IPS-15b (cell line): ENCODE data around the gene TATDN2.

Experiments
- H3K27me3 ChIP-seq: one replicate; pipeline ENCODE4 v1.6.1; 2013; ENCODE audit warnings: low read length; ENCODE audit not compliant: control insufficient read depth, insufficient read depth
- H3K36me3 ChIP-seq: one replicate; pipeline ENCODE4 v1.6.1; 2013; ENCODE audit warnings: low read length; ENCODE audit not compliant: control insufficient read depth, insufficient read depth
- H3K4me1 ChIP-seq: one replicate; pipeline ENCODE4 v1.6.1; 2013; ENCODE audit warnings: mild to moderate bottlenecking, low read length; ENCODE audit not compliant: control insufficient read depth, insufficient read depth
- H3K4me3 ChIP-seq: one replicate; pipeline ENCODE4 v1.5.1; 2013; ENCODE audit warnings: low read depth, low read length
- H3K9ac ChIP-seq: one replicate; pipeline ENCODE4 v1.6.1; 2013; ENCODE audit warnings: low read depth, mild to moderate bottlenecking, low read length
- H3K9me3 ChIP-seq: one replicate; pipeline ENCODE4 v1.6.1; 2013; ENCODE audit warnings: mild to moderate bottlenecking, low read length; ENCODE audit not compliant: control insufficient read depth, insufficient read depth

TATDN2 gene

DNA sequence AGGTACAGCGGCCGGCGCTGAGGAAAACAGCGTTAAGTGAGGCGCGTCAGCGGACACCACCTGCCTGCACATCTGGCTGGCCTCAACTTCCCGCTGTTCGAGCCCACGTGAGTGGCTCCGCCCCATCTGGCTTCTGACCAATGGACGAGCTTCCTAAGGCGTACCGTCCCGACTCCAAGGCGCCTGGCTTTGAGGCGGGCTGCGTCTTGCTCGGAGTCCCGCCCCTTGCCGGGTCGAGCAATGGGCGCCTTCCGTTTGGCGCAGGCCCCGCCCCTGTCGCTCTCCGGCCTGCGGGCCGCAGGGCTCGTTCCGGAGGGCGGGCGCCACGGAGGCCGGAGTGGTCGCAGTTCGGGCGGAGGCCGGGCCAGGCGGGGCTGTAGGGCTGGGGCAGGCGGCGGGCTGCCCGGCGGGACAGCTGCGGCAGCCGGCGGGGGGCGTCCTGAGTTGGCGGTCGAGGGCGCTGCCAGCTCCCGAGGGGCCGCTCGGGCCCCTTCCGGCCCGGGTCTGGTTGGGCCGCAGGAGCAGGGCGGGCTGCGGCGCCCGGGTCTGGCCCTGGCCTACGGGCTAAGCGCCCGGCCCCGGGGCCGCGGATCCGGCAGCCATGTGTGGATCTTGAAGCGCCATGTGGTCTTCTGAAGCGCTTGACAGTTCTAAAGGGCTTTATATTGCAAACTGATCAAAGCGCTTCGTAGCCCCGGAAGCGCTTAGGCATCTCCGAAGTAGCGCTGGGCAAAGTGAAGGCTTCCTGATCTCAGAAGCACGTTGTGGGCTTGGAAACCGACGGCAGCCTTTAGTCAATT lies at the start of gene TATDN2:
Gene TATDN2 (plus strand): TSS at position 276 of the 800 bp plus-strand sequence. CDS start 742 bp downstream, outside the sequence.
- H3K36me3 ChIP-seq: no peaks in the 10 kb centered on the region
- H3K27me3 ChIP-seq: peaks cover 6% of the 10 kb centered on the region
- H3K9ac ChIP-seq: peak within 1 kb of the TSS; percentile 71
- peaks cover 6% of the 10 kb centered on the region for H3K9me3 ChIP-seq
- H3K4me3 ChIP-seq: peak within 1 kb of the TSS; percentile 86
- H3K4me1 ChIP-seq: peaks cover 9% of the 10 kb centered on the region

- Histone ChIP-seq H3K4me1 (no peaks in the 10 kb centered on the region), H3K36me3 (no peaks in the 10 kb centered on the region), H3K9ac (no peak overlapping the region), H3K9me3 (no peaks in the 10 kb centered on the region), H3K4me3 (no peak overlapping the region), H3K27me3 (no peaks in the 10 kb centered on the region)
Observed at GRCh38 chr3:10198761-10199649, 49.3 kb upstream of the TATDN2 start.

DNA sequence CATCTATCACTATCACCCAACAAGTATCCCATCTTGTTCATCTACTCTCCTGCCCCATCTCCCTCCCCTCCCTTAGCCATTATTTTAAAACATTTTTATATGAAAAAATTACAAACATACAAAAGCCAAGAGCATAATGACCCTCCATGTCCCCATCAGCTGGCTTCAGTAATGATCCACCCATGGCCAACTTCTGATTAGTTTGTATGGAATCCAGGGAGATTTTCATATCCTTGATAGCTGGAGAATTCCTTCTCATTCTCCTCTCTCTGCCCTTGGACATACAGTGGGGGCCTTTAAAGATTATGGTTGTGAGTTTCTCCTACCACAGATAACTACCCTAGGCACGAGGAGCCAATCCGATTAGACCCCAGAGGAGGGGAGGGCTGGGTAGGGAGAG lies 43.3 kb upstream of the TATDN2 start:
- no peaks in the 10 kb centered on the region for H3K9me3 ChIP-seq
- H3K4me3 ChIP-seq: no peak overlapping the region
- H3K9ac ChIP-seq: no peak overlapping the region
- H3K4me1 ChIP-seq: no peaks in the 10 kb centered on the region
- H3K36me3 ChIP-seq: no peaks in the 10 kb centered on the region
- no peaks in the 10 kb centered on the region for H3K27me3 ChIP-seq

GRCh38 chr3:10205451-10206165 lies 42.7 kb upstream of the TATDN2 start:
- no peaks in the 10 kb centered on the region for H3K4me1 ChIP-seq
- no peak overlapping the region for H3K9ac ChIP-seq
- H3K27me3 ChIP-seq: no peaks in the 10 kb centered on the region
- no peaks in the 10 kb centered on the region for H3K36me3 ChIP-seq
- no peaks in the 10 kb centered on the region for H3K9me3 ChIP-seq
- H3K4me3 ChIP-seq: no peak overlapping the region

DNA sequence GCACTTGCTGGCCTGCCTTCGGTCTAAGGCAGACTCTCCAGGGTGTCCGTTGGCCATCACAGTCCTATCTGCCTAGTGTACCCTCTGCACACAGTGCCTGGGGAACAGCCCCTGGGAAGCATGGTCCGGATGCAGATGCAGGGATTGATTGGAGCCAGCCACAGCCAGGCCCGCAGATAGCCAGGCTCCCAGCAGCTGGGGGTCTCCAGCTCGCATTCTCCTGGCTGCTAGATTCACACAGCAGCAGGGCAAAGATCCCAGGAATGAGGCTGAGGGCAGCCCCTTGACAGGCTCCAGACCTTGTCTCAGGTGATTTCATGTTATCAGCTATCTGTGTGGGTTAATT lies 42.1 kb upstream of the TATDN2 start:
- no peaks in the 10 kb centered on the region for H3K4me1 ChIP-seq
- no peaks in the 10 kb centered on the region for H3K36me3 ChIP-seq
- H3K27me3 ChIP-seq: no peaks in the 10 kb centered on the region
- no peak overlapping the region for H3K4me3 ChIP-seq
- no peak overlapping the region for H3K9ac ChIP-seq
- no peaks in the 10 kb centered on the region for H3K9me3 ChIP-seq

DNA sequence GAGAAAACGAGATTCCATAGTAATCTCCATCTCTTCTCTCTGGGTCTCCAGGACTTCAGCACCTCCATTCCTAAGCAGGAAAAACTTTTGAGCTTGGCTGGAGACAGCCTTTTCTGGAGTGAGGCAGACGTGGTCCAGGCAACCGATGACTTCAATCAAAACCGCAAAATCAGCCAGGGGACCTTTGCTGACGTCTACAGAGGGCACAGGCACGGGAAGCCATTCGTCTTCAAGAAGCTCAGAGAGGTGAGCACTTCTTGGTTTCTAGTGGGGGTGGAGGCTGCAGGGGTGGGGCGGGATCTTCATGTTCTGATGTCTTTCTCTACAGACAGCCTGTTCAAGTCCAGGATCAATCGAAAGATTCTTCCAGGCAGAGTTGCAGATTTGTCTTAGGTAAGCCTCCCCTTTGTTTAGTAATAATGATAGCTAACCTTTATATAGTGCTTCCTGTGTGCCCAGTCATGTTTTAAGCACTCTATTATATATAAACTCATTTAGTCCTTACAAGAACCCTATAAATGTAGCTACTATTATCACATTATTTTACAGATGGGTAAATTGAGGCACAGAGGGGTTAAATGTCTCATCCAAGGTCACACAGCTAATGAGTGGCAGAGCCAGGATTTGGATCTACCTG lies 35.0 kb upstream of the TATDN2 start:
- Histone ChIP-seq H3K9ac (no peak overlapping the region), H3K4me1 (no peaks in the 10 kb centered on the region), H3K27me3 (no peaks in the 10 kb centered on the region), H3K9me3 (no peaks in the 10 kb centered on the region), H3K4me3 (no peak overlapping the region), H3K36me3 (no peaks in the 10 kb centered on the region)

- Histone ChIP-seq H3K9ac (no peak overlapping the region), H3K4me1 (no peaks in the 10 kb centered on the region), H3K36me3 (no peaks in the 10 kb centered on the region), H3K9me3 (no peaks in the 10 kb centered on the region), H3K27me3 (no peaks in the 10 kb centered on the region), H3K4me3 (no peak overlapping the region)
Observed at GRCh38 chr3:10215578-10216368, 32.5 kb upstream of the TATDN2 start.

DNA sequence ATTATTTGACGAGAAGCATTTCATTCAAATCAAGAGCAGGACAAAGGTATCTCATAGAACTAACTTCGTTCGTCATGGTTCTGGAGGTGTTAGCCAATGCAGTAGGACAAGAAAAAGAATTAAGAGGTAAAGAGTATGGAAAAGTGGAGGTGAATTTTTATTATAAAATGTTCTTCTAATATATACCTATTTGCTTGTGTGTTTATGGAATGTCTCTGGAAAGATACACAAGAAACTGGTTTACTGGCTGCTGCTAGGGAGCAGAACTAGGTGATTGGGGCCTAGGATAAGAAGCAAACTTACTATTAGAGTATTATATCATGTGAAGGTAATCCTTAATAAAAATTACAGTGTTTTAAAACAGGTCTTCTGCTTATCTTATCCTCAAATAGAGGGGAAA lies 30.9 kb upstream of the TATDN2 start:
- no peaks in the 10 kb centered on the region for H3K27me3 ChIP-seq
- no peak overlapping the region for H3K9ac ChIP-seq

DNA sequence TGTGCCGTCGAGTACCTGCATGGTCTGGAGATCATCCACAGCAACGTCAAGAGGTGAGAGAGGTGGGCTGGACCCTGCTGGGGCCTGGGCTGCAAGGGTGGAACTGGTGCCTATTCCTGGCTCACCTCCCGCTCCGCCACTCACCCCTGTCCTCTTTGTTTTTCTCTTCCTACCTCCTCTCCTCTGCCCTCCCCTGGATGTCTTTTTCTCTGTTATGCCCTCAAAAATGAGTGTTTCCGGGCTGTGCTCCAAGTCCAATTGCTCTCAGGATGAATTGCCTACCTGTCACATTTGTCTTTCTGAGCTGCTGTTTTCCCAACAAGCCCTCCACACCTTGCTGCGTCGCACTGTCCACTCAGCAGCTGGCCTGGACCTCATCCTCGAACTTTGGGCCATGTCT lies 28.5 kb upstream of the TATDN2 start:
- no peaks in the 10 kb centered on the region for H3K27me3 ChIP-seq
- no peaks in the 10 kb centered on the region for H3K9me3 ChIP-seq
- no peak overlapping the region for H3K4me3 ChIP-seq
- no peaks in the 10 kb centered on the region for H3K36me3 ChIP-seq
- H3K9ac ChIP-seq: no peak overlapping the region
- peaks cover 2% of the 10 kb centered on the region for H3K4me1 ChIP-seq

More for the DNA sequence above, 30.9 kb upstream of the TATDN2 start:
- Histone ChIP-seq H3K4me1 (no peaks in the 10 kb centered on the region), H3K9me3 (no peaks in the 10 kb centered on the region), H3K4me3 (no peak overlapping the region), H3K36me3 (no peaks in the 10 kb centered on the region)

DNA sequence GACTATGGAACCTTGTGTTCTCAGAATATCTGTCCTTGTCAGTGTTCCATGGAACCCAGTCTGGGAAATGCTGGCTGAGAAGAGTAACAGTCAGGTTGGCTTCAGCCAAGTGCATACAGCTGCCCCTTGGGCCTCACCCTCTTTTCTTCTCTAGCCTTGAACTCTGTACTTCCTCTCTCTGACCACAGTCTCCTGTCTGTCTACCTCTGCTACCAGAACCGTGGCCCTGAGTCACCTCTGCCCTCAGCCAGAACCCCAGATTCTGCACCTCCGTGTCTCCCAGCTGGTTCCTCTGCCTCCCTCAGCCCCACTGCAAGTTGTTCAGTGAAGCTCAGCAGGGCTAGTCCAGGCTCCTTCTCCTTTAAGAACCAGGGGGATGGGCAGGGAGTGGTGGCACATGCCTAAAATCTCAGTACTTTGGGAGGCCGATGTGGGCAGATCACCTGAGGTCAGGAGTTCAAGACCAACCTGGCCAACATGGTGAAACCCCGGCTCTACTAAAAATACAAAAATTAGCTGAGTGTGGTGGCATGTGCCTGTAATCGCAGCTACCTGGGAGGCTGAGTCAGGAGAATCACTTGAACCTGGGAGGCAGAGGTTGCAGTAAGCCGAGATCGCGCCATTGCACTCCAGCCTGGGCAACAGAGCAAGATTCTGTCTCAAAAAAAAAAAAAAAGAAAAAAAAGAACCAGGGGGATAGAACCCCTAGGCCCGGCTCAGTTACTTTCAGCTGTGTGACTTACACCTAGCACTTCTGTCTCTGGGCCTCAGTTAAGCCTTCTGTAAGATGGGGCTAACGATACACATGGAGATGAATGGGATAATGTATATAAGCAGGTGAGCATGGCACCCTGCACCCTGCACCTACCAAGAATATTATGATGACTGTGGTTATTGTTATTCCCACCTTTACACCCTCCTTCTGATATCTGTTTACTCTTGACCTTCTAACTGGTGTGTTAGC lies 24.3 kb upstream of the TATDN2 start:
- Histone ChIP-seq H3K4me3 (no peak overlapping the region), H3K27me3 (no peaks in the 10 kb centered on the region), H3K9me3 (no peaks in the 10 kb centered on the region), H3K4me1 (peaks cover 13% of the 10 kb centered on the region), H3K9ac (no peak overlapping the region), H3K36me3 (no peaks in the 10 kb centered on the region)
